Activated CD4-positive, alpha-beta T cell treated with anti-CD3 and anti-CD28 coated beads for 36 hours (primary cell): ENCODE results near the gene PEAK1. TPM values are rescaled to one million over a fixed set of nuclear protein-coding genes. Genes with fewer than 3 reads are reported as not detected.

Source experiments
- ATAC-seq: fragments of 200-7000 bp; cut with Tn5 transposase; one replicate; pipeline ENCODE4 v1.10.0; 2021; ENCODE audit warnings: mild to moderate bottlenecking, moderate library complexity
- CTCF ChIA-PET: fragments of 350-600 bp; sonication (Branson Sonifier 250); formaldehyde crosslinking; loops from one replicate; lab custom pipeline; 2021; ENCODE audit warnings: antibody characterized with exemption; lab: Charles Lee
- POLR2A ChIA-PET: fragments of 350-600 bp; sonication (Branson Sonifier 250); formaldehyde crosslinking; loops from one replicate; lab custom pipeline; 2021; ENCODE audit warnings: antibody characterized with exemption, inconsistent platforms; lab: Charles Lee
- DNase-seq: peaks from one replicate; pipeline ENCODE4 v3.0.0-alpha.2; 2020
- H3K27ac Mint-ChIP-seq: one replicate; pipeline ENCODE4 v1.8.0; 2021; ENCODE audit warnings: mixed read lengths
- H3K27me3 Mint-ChIP-seq: one replicate; pipeline ENCODE4 v1.8.0; 2021; ENCODE audit warnings: mixed read lengths
- H3K36me3 Mint-ChIP-seq: one replicate; pipeline ENCODE4 v1.8.0; 2021; ENCODE audit warnings: low read depth, mixed read lengths
- H3K4me1 Mint-ChIP-seq: one replicate; pipeline ENCODE4 v1.8.0; 2021; ENCODE audit warnings: mixed read lengths
- H3K4me3 Mint-ChIP-seq: one replicate; pipeline ENCODE4 v1.8.0; 2021; ENCODE audit warnings: mild to moderate bottlenecking, moderate library complexity, mixed read lengths
- H3K9me3 Mint-ChIP-seq: one replicate; pipeline ENCODE4 v1.8.0; 2021; ENCODE audit warnings: low read depth, mixed read lengths
- intact Hi-C, 2 experiments: fragments of 100-400 bp; cut with DNase I in 1 of 2; cut with micrococcal nuclease in 1 of 2; formaldehyde crosslinking; loops; one replicate each; pipeline versions ENCODE4 v1.14.2 to v1.15.1; 2022 to 2024; cut with DNase I, micrococcal nuclease
- total RNA-seq, 2 experiments: library from RNA; stranded (reverse); gene quantifications; one replicate each; pipeline ENCODE4 v1.2.3, GENCODE V29; 2021

Gene PEAK1
- total RNA-seq, 2 experiments from 2014 or later: 26.5 to 27.0 TPM

DNA sequence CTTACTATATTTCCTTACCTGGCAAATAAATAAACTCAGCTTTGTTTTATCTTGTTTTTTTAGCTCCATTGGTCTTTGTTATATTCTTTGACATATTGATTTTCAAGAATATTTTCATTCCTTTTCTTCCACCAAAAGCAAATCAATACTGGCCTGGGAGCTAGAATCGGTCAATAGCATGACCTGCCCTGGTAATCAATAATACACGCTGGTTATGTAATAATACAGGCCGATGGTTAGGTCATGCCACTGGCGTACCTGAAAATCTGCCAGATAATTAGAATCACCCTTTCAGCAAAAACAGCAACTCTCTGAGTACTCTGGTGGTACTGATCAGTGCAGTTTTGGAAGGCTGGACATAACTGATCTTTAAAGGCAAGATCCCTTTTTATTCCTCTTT is 39.9 kb downstream of the PEAK1 start:
- CTCF ChIA-PET: no interaction called here
- H3K27me3 Mint-ChIP-seq: no peaks in the 10 kb centered on the region
- no peak for ATAC-seq

DNA sequence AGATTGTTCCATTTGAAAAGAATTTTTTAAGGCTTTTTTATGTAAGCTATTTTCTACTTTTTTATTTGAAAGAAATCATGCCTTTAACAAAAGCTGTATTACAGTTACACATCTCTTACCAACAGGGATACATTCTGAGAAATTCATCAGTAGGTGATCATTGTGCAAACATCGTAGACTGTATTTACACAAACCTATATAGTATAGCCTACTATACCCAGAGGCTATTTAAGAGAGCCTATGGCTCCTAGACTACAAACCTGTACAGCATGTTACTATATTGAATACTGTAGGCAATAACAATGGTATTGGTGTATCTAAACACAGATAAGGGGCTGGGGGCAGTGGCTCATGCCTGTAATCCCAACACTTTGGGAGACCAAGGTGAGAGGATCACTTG is 43.1 kb downstream of the PEAK1 start:
- Mint-ChIP-seq H3K4me1 (peaks cover 3% of the 10 kb centered on the region), H3K27me3 (no peaks in the 10 kb centered on the region), H3K27ac (no peak overlapping the region), H3K36me3 (no peaks in the 10 kb centered on the region), H3K4me3 (no peak overlapping the region), H3K9me3 (no peaks in the 10 kb centered on the region)
- intact Hi-C loops: no loop called here
- ChIA-PET POLR2A (no interaction called here), CTCF (no interaction called here)
- DNase-seq (no peak), ATAC-seq (no peak)

More for the DNA sequence above, 39.9 kb downstream of the PEAK1 start:
- no peaks in the 10 kb centered on the region for H3K36me3 Mint-ChIP-seq
- H3K27ac Mint-ChIP-seq: no peak overlapping the region
- DNase-seq: no peak
- intact Hi-C loops: no loop called here
- peaks cover 13% of the 10 kb centered on the region for H3K4me1 Mint-ChIP-seq
- H3K4me3 Mint-ChIP-seq: no peak overlapping the region
- H3K9me3 Mint-ChIP-seq: no peaks in the 10 kb centered on the region
- POLR2A ChIA-PET: no interaction called here

DNA sequence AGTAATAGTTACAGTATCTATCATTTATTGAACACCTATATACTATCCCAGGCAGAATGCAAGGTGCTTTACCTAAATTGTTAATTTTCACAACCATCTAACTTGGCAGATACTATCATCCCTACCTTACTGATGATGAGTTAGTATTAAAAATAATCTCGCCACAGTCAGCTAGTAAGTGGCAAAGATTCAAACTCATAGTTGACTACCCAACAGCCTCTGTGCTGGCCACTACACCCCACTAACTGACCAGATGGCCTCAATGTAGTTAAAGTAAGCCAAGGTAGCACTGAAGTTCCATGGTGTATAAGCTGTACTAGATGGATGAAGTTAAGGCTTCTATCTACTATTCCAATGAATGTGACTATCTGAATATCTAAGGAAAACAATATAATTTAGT is 44.8 kb downstream of the PEAK1 start:
- H3K36me3 Mint-ChIP-seq: no peaks in the 10 kb centered on the region
- DNase-seq (no peak), ATAC-seq (no peak)
- peaks cover 3% of the 10 kb centered on the region for H3K4me1 Mint-ChIP-seq
- H3K27me3 Mint-ChIP-seq: no peaks in the 10 kb centered on the region
- intact Hi-C loops: no loop called here
- CTCF ChIA-PET: interaction anchor here (0.7 to 1.2 kb wide), 2 partner anchors 13 to 1371 kb away, joined by 3 read pairs; no protein-coding TSS in a partner anchor
- H3K27ac Mint-ChIP-seq: no peak overlapping the region
- no peaks in the 10 kb centered on the region for H3K9me3 Mint-ChIP-seq
- H3K4me3 Mint-ChIP-seq: no peak overlapping the region
- POLR2A ChIA-PET: no interaction called here

DNA sequence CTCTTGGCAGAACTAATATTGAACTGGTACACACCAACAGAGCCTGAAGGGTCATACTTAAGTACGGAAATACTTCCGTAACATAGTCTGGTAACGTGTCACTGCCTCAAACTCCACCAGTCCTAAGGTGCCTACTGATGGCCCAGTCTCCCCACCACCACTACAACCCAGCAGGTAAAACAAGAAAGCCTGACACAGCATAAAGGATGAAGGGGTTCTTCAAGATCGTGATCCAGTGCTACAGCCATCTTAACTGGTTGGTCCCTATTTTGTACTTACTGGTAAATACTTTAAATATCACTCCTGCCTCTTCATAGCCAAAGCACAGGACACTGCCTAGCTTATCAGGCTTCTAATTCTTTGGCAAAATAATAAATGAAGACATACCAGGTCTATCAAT is 46.5 kb downstream of the PEAK1 start:
- ATAC-seq (no peak), DNase-seq (no peak)
- no peaks in the 10 kb centered on the region for H3K9me3 Mint-ChIP-seq
- H3K27ac Mint-ChIP-seq: no peak overlapping the region
- intact Hi-C loops: no loop called here
- no peak overlapping the region for H3K4me3 Mint-ChIP-seq
- no peaks in the 10 kb centered on the region for H3K27me3 Mint-ChIP-seq
- CTCF ChIA-PET: interaction anchor here (0.6 kb wide), 2 partner anchors 170 to 416 kb away, joined by 3 to 4 read pairs; no protein-coding TSS in a partner anchor
- no peaks in the 10 kb centered on the region for H3K36me3 Mint-ChIP-seq
- peaks cover 11% of the 10 kb centered on the region for H3K4me1 Mint-ChIP-seq
- POLR2A ChIA-PET: no interaction called here

DNA sequence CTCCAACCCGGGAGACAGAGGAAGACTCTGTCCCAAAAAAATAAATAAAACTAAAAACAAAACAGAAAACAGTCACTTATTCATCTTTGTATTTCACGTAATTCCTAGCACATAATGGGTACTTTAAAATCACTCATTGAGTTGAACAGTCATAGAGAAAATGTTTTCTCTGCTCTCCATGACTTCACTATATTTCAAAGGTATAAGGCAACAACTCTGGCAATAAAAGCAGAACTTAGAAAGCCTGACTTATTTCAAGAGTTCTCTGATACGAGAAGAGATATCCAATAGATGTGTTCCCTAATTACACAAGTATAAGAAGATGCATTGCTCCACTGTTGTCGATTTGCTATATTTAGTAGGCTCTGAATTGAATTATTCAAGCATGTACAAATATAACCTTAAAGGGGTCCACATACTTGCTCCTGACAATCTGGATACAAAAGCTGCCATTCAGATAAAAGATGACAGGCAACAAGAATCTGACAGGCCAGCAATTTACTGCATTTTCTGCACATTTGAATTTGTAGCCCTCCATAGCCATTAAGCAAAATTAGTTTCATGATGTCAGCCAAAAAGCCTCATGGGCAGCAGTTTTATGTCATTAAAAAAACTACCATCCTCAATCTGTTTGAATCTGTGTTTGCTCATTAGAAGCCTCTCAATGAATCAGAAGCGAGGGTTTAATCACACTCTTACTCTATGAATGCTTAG is 47.9 kb downstream of the PEAK1 start:
- CTCF ChIA-PET: no interaction called here
- H3K4me3 Mint-ChIP-seq: no peak overlapping the region
- intact Hi-C loops: no loop called here
- no peaks in the 10 kb centered on the region for H3K27me3 Mint-ChIP-seq
- no peak overlapping the region for H3K27ac Mint-ChIP-seq
- ATAC-seq (peak; percentile 33), DNase-seq (no peak)
- no peaks in the 10 kb centered on the region for H3K9me3 Mint-ChIP-seq
- POLR2A ChIA-PET: no interaction called here
- peaks cover 11% of the 10 kb centered on the region for H3K4me1 Mint-ChIP-seq
- no peaks in the 10 kb centered on the region for H3K36me3 Mint-ChIP-seq

DNA sequence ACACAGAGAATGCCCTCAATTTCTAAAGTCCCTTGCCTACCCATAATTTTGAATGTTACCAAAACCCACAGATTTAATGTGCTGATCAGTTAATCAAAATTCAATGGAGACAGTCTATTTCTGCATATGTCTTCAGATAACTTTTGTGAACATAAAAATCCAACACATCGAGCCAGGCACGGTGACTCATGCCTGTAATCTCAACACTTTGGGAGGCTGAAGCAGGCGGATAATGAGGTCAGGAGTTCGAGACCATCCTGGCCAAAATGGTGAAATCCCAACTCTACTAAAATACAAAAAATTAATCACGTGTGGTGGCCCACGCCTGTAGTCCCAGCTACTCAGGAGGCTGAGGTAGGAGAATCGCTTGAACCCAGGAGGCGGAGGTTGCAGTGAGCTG is 49.3 kb downstream of the PEAK1 start:
- H3K4me3 Mint-ChIP-seq: no peak overlapping the region
- CTCF ChIA-PET: no interaction called here
- ATAC-seq: no peak

DNA sequence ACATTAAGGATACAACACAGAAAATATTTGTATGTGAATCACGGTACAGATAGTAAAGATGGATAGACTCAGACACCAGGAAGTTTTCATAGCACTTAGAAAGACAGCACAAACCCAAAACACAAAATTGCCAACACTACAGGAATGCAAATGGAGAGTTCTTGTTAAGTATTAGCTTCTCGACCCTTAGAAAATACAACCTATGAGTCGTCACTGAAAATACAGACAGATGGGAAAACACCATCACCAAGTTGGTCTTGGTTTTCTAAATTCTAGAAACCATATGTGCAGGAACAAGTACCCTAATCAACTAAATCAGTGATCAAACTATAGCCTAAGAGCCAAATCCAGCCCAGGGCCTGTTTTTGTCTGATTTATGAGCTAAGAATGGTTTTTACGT is 50.7 kb downstream of the PEAK1 start:
- no peak for DNase-seq
- Mint-ChIP-seq H3K27ac (no peak overlapping the region), H3K27me3 (no peaks in the 10 kb centered on the region), H3K36me3 (peaks cover 2% of the 10 kb centered on the region), H3K4me3 (no peak overlapping the region), H3K4me1 (peaks cover 8% of the 10 kb centered on the region), H3K9me3 (no peaks in the 10 kb centered on the region)
- POLR2A ChIA-PET: no interaction called here
- ATAC-seq: no peak
- intact Hi-C loops: no loop called here
- CTCF ChIA-PET: interaction anchor here (1.0 kb wide), 1 partner anchor 19 kb away, joined by 4 read pairs; no protein-coding TSS in a partner anchor

More for the DNA sequence above, 49.3 kb downstream of the PEAK1 start:
- H3K27me3 Mint-ChIP-seq: no peaks in the 10 kb centered on the region
- no peaks in the 10 kb centered on the region for H3K36me3 Mint-ChIP-seq
- peaks cover 8% of the 10 kb centered on the region for H3K4me1 Mint-ChIP-seq
- POLR2A ChIA-PET: no interaction called here
- no peak for DNase-seq
- H3K27ac Mint-ChIP-seq: no peak overlapping the region
- intact Hi-C loops: no loop called here
- H3K9me3 Mint-ChIP-seq: no peaks in the 10 kb centered on the region

DNA sequence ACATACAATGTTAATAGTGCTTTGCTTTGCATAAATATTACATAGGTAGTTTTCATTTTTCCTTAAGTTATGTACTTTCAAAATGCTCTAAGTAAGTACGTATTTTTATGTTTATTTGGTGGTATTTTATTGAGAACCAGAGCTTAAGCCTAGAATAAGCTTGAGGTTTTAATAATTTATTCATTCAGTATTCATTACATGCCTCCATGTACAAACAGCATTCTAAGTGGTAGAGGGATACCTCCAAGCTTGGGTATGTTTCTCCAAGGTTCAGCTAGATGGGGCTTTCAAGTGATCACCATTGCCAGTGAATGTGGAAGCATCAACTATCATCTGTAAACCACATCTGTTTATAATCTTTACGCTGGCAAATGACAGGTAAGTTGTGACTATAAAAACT is 52.3 kb downstream of the PEAK1 start:
- no peak for ATAC-seq
- intact Hi-C loops: no loop called here
- POLR2A ChIA-PET: no interaction called here
- Mint-ChIP-seq H3K4me3 (no peak overlapping the region), H3K27ac (no peak overlapping the region), H3K9me3 (no peaks in the 10 kb centered on the region), H3K4me1 (peaks cover 8% of the 10 kb centered on the region), H3K36me3 (peaks cover 9% of the 10 kb centered on the region), H3K27me3 (no peaks in the 10 kb centered on the region)
- CTCF ChIA-PET: no interaction called here
- DNase-seq: no peak

DNA sequence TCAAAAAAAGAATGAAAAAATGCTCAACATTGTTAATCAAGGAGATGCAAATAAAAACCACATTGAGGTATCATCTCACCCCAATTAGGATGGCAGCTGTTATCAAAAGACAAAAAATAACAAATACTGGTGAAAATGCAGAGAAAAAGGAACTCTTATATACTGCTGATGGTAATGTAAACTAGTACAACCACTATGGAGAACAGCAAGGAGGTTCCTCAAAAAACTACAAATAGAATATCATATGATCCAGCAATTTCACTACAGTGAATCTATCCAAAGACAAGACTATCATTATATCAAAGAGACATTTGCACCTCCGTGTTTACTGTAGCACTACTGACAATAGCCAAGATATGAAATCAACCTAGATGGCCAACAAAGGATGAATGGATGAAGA is 58.4 kb downstream of the PEAK1 start:
- intact Hi-C loops: no loop called here
- Mint-ChIP-seq H3K27me3 (no peaks in the 10 kb centered on the region), H3K4me1 (no peaks in the 10 kb centered on the region), H3K4me3 (no peak overlapping the region), H3K36me3 (peaks cover 9% of the 10 kb centered on the region), H3K27ac (no peak overlapping the region), H3K9me3 (no peaks in the 10 kb centered on the region)
- DNase-seq: no peak
- ATAC-seq: no peak
- ChIA-PET POLR2A (no interaction called here), CTCF (no interaction called here)

DNA sequence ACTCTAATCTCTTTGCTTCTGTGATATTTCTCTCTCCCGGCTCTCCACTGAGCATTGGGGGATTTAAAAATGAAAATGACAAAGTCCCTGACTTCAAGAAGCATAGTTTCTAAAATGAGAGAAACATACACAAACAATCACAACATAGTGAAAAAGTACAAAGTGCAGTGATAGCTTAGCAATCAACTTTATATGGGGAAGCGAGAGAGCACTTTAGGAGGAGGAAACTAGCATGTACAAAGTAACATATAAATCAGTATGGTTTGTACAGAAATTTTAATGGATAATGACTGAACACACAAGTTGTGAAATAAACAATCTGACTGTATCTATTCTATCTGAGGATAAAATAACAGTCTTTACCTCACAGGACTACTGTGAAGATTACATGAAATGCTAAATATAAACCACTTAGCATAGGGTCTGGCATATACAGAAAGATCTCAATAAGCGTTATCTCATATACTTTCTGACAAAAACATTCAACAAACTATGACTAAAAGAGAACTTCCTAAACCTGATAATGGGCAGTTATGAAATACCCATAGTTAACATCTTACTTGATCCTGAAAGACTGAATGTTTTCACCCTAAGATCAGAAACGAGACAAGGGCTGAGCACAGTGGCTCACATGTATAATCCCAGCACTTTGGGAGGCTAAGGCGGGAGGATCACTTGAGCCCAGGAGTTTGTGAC is 61.2 kb downstream of the PEAK1 start:
- no peaks in the 10 kb centered on the region for H3K27me3 Mint-ChIP-seq
- POLR2A ChIA-PET: no interaction called here
- no peak for ATAC-seq
- intact Hi-C loops: no loop called here
- CTCF ChIA-PET: no interaction called here
- no peak overlapping the region for H3K4me3 Mint-ChIP-seq
- no peaks in the 10 kb centered on the region for H3K9me3 Mint-ChIP-seq
- no peak overlapping the region for H3K27ac Mint-ChIP-seq
- peaks cover 7% of the 10 kb centered on the region for H3K36me3 Mint-ChIP-seq
- no peaks in the 10 kb centered on the region for H3K4me1 Mint-ChIP-seq
- no peak for DNase-seq

DNA sequence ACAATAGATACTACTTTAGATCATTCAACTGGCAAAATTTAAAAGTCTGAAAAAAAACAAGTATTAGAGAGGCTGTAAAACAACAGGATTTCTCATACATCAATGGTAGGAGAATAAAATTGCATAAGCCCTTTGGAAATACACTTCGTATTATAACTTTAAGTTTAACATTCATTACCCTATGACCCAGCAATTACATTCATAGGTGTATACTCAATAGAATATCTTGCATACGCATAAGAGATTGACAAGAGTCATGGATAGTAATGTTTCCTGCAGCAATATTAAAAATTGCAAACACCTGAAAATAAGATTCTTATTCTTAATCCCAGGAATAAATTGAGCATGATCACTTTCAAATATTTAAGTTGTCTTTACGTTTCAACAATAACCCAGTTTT is 63.6 kb downstream of the PEAK1 start:
- intact Hi-C loops: no loop called here
- POLR2A ChIA-PET: no interaction called here

DNA sequence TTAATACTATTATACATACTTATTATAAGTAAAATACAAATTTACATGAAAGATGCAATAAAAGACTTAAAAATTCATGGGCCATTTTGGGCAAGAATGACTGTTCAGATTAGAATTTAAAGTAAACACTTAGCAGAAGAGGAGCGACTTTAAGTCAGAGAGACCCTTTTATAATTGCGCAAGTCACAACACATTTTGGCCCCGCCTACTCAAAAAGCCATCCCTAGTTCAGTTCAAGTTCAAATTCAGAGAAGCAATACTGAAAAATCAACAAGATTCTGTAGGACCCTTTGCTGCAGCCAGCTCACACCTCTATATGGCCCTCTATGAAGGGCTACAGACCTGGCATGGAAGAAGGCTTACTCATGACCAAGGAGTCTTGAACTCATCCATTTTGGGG is 64.6 kb downstream of the PEAK1 start:
- POLR2A ChIA-PET: no interaction called here
- no peak for DNase-seq
- no peak for ATAC-seq
- Mint-ChIP-seq H3K4me1 (no peaks in the 10 kb centered on the region), H3K9me3 (no peaks in the 10 kb centered on the region), H3K27me3 (no peaks in the 10 kb centered on the region), H3K36me3 (no peaks in the 10 kb centered on the region), H3K27ac (no peak overlapping the region), H3K4me3 (no peak overlapping the region)
- CTCF ChIA-PET: no interaction called here
- intact Hi-C loops: no loop called here

More for the DNA sequence above, 63.6 kb downstream of the PEAK1 start:
- no peaks in the 10 kb centered on the region for H3K36me3 Mint-ChIP-seq
- no peaks in the 10 kb centered on the region for H3K27me3 Mint-ChIP-seq
- no peak overlapping the region for H3K27ac Mint-ChIP-seq
- no peak for ATAC-seq
- DNase-seq: no peak
- no peaks in the 10 kb centered on the region for H3K4me1 Mint-ChIP-seq
- no peak overlapping the region for H3K4me3 Mint-ChIP-seq
- CTCF ChIA-PET: no interaction called here
- no peaks in the 10 kb centered on the region for H3K9me3 Mint-ChIP-seq
